ENCODE data around the gene DOC2A. TPM values are rescaled to one million over a fixed set of nuclear protein-coding genes. Genes with fewer than 3 reads are reported as not detected.
A peak's percentile ranks its signal among the peaks of the same experiment; 100 is the strongest.
"Not testable (repeated sequence)": the region's sequence is repeated elsewhere in the genome, so short reads cannot be mapped to it uniquely, and the experiment has no call there.

DOC2A gene
- total RNA-seq, 1 donor from 2014 or later, result not detected

- no peak for TF ChIP-seq CTCF (IDR thresholded peaks at IDR 0.05; ENCODE audit: insufficient read depth, low read length, severe bottlenecking)
- Histone ChIP-seq H3K36me3 (ENCODE audit: control insufficient read depth, insufficient read depth, low read length) (no peaks in the 10 kb centered on the region), H3K27me3 (ENCODE audit: control insufficient read depth, insufficient read depth, low read length) (no peaks in the 10 kb centered on the region), H3K4me3 (ENCODE audit: low read depth, low read length) (peak overlapping the region; percentile 58)
- DNase-seq (ENCODE audit: low read depth) (peak; percentile 76), FAIRE-seq (no peak)
These were observed 42.0 kb upstream of the DOC2A start for GRCh38 chr16:30052671-30053372.

GRCh38 chr16:30051518-30051917 is 40.7 kb upstream of the DOC2A start:
- FAIRE-seq (no peak), DNase-seq (ENCODE audit: low read depth) (peak; percentile 39)
- H3K36me3 ChIP-seq (ENCODE audit: control insufficient read depth, insufficient read depth, low read length), result no peaks in the 10 kb centered on the region
- H3K27me3 ChIP-seq (ENCODE audit: control insufficient read depth, insufficient read depth, low read length), result no peaks in the 10 kb centered on the region
- no peak for TF ChIP-seq CTCF (IDR thresholded peaks at IDR 0.05; ENCODE audit: insufficient read depth, low read length, severe bottlenecking)
- H3K4me3 ChIP-seq (ENCODE audit: low read depth, low read length), result no peak overlapping the region

DNA sequence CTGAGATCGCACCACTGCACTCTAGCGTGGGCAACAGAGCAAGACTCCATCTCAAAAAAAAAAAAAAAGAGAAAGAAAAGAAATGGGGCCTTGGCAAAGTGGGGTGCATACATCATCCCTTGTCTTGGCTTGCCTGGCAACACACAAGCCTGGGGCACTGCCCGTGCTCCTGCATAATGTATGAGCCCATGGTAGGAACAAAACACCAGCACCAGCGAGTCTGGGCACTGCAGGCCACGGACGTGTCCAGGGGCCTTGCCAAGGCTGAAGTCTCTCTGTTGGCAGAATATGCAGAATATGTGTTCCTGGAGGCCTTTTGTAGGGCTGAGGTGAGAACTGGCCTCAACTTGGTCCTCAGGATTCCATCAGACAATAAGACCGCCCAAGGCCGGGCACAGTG is 39.0 kb upstream of the DOC2A start:
- no peaks in the 10 kb centered on the region for H3K27me3 ChIP-seq (ENCODE audit: control insufficient read depth, insufficient read depth, low read length)
- H3K36me3 ChIP-seq (ENCODE audit: control insufficient read depth, insufficient read depth, low read length), result no peaks in the 10 kb centered on the region
- no peak for DNase-seq (ENCODE audit: low read depth)
- no peak overlapping the region for H3K4me3 ChIP-seq (ENCODE audit: low read depth, low read length)
- no peak for FAIRE-seq
- no peak for TF ChIP-seq CTCF (IDR thresholded peaks at IDR 0.05; ENCODE audit: insufficient read depth, low read length, severe bottlenecking)

- no peaks in the 10 kb centered on the region for H3K27me3 ChIP-seq (ENCODE audit: control insufficient read depth, insufficient read depth, low read length)
- H3K36me3 ChIP-seq (ENCODE audit: control insufficient read depth, insufficient read depth, low read length), result no peaks in the 10 kb centered on the region
- FAIRE-seq (no peak), DNase-seq (ENCODE audit: low read depth) (no peak)
- TF ChIP-seq CTCF (IDR thresholded peaks at IDR 0.05; ENCODE audit: insufficient read depth, low read length, severe bottlenecking), result no peak
- H3K4me3 ChIP-seq (ENCODE audit: low read depth, low read length), result no peak overlapping the region
These were observed 35.8 kb upstream of the DOC2A start for GRCh38 chr16:30046588-30046987.

- TF ChIP-seq CTCF (IDR thresholded peaks at IDR 0.05; ENCODE audit: insufficient read depth, low read length, severe bottlenecking), result no peak
- no peak for FAIRE-seq
- H3K36me3 ChIP-seq (ENCODE audit: control insufficient read depth, insufficient read depth, low read length), result no peaks in the 10 kb centered on the region
These were observed 35.4 kb upstream of the DOC2A start for GRCh38 chr16:30046178-30046577.

DNA sequence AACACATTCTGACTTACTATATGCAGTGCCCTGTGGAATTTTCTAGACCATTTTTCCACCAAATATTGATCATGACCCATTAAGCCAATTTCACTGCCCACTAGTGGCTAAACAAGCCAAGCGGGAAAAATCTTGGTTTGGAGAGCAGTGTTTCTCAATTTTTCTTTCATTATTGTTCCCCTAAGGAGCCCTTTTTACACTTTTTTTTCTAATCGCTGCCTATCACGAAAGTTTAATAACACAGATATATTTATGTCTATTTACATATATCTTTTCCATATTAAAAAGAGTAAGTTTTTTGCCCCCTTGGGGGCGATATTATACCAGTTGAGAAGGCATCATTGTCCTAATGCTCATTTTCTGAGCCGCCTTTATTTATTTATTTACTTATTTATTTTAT is 31.0 kb upstream of the DOC2A start:
- no peaks in the 10 kb centered on the region for H3K36me3 ChIP-seq (ENCODE audit: control insufficient read depth, insufficient read depth, low read length)
- FAIRE-seq, result no peak
- TF ChIP-seq CTCF (IDR thresholded peaks at IDR 0.05; ENCODE audit: insufficient read depth, low read length, severe bottlenecking), result peak; percentile 31
- H3K27me3 ChIP-seq (ENCODE audit: control insufficient read depth, insufficient read depth, low read length), result no peaks in the 10 kb centered on the region
- no peak overlapping the region for H3K4me3 ChIP-seq (ENCODE audit: low read depth, low read length)
- peak; percentile 39 for DNase-seq (ENCODE audit: low read depth)

More at GRCh38 chr16:30046178-30046577, 35.4 kb upstream of the DOC2A start:
- Histone ChIP-seq H3K4me3 (ENCODE audit: low read depth, low read length) (no peak overlapping the region), H3K27me3 (ENCODE audit: control insufficient read depth, insufficient read depth, low read length) (no peaks in the 10 kb centered on the region)
- peak; percentile 39 for DNase-seq (ENCODE audit: low read depth)

DNA sequence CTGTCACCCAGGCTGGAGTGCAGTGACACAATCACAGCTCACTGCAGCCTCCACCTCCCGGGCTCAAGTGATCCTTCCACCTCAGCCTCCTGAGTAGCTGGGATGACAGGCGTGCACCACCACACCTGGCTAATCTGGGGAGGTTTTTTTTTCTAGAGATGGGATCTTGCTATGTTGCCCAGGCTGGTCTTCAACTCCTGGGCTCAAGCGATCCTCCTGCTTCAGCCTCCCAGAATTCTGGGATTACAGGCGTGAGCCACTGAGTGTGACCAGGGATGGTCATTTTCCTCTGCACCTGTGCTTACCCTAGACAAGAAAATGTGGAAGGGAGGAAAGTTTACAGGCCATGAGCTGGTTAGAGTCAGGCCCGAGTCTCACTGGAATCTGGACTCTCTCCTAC is 29.9 kb upstream of the DOC2A start:
- DNase-seq (ENCODE audit: low read depth); H3K36me3 ChIP-seq (ENCODE audit: control insufficient read depth, insufficient read depth, low read length); H3K4me3 ChIP-seq (ENCODE audit: low read depth, low read length): not testable (repeated sequence)

More for the DNA sequence above, 29.9 kb upstream of the DOC2A start:
- H3K27me3 ChIP-seq (ENCODE audit: control insufficient read depth, insufficient read depth, low read length); FAIRE-seq: not testable (repeated sequence)
